Hindlimb muscle (tissue), 1 donor: ENCODE results near the gene LZIC. TPM values are rescaled to one million over a fixed set of nuclear protein-coding genes. Genes with fewer than 3 reads are reported as not detected.
A peak's percentile ranks its signal among the peaks of the same experiment; 100 is the strongest.

Source experiments
- DNase-seq: peaks from one replicate; pipeline ENCODE4 v3.0.0-alpha.2; 2013
- polyA plus RNA-seq: library from polyadenylated mRNA; unstranded; fragments of 120-200 nt; gene quantifications from one replicate; pipeline ENCODE4 v1.2.1, GENCODE V29; 2013; ENCODE audit not compliant: insufficient read length

LZIC gene
- polyA plus RNA-seq, 1 donor: 53.9 TPM

- no peak for DNase-seq
Observed at GRCh38 chr1:9910076-9910422, 33.1 kb downstream of the LZIC start, which contains the start of gene CTNNBIP1. Gene CTNNBIP1, minus strand, starts transcription at chr1:9910269. Its CDS starts 38,205 bp downstream, at chr1:9872064.

GRCh38 chr1:9909234-9910046 lies 33.8 kb downstream of the LZIC start:
- DNase-seq: no peak

DNA sequence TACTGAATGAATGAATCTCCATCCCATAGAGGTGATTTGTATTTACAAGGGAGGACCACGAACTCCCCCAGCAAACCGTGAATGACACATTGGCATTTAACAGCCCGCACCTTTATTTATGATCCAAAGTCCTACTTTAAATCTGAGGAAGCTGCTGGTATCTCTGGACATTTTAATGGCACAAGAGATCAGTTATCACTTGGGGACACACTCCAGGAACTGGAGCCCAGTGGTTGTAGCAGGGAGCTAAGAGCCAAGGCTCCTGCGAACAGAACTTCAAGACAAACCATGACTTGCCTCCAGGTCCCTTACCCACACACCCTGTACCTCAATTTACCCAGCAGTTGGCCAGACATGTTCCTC lies 34.3 kb downstream of the LZIC start:
- DNase-seq: no peak

GRCh38 chr1:9907441-9907840 lies 35.8 kb downstream of the LZIC start:
- no peak for DNase-seq

DNA sequence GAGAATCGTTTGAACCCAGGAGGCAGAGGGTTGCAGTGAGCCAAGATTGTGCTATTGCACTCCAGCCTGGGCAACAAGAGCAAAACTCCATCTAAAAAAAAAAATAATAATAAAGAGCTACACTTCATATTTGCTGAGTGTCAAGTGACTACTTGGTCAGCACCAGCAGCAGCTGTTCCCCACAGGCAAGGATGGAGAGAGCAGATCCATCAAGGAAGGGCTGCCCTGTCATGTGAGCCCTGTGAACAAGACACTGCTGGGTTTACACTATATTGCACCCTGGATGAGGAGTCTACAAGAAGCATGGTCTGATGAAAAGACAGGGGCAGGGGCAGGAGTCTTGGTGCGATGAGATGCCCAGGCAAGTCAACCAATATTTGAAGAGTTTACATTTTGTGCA lies 36.7 kb downstream of the LZIC start:
- DNase-seq: no peak

GRCh38 chr1:9905010-9905409 lies 38.2 kb downstream of the LZIC start:
- no peak for DNase-seq

- DNase-seq: no peak
Observed at GRCh38 chr1:9904596-9904995, 38.6 kb downstream of the LZIC start.

- DNase-seq: no peak
Observed at GRCh38 chr1:9903801-9904527, 39.2 kb downstream of the LZIC start.

GRCh38 chr1:9902060-9902452 lies 41.1 kb downstream of the LZIC start:
- DNase-seq: no peak

GRCh38 chr1:9901148-9902059 lies 41.8 kb downstream of the LZIC start:
- DNase-seq: no peak

- DNase-seq: no peak
Observed at GRCh38 chr1:9900142-9901043, 42.8 kb downstream of the LZIC start.

- no peak for DNase-seq
Observed at GRCh38 chr1:9894115-9894514, 49.1 kb downstream of the LZIC start.

DNA sequence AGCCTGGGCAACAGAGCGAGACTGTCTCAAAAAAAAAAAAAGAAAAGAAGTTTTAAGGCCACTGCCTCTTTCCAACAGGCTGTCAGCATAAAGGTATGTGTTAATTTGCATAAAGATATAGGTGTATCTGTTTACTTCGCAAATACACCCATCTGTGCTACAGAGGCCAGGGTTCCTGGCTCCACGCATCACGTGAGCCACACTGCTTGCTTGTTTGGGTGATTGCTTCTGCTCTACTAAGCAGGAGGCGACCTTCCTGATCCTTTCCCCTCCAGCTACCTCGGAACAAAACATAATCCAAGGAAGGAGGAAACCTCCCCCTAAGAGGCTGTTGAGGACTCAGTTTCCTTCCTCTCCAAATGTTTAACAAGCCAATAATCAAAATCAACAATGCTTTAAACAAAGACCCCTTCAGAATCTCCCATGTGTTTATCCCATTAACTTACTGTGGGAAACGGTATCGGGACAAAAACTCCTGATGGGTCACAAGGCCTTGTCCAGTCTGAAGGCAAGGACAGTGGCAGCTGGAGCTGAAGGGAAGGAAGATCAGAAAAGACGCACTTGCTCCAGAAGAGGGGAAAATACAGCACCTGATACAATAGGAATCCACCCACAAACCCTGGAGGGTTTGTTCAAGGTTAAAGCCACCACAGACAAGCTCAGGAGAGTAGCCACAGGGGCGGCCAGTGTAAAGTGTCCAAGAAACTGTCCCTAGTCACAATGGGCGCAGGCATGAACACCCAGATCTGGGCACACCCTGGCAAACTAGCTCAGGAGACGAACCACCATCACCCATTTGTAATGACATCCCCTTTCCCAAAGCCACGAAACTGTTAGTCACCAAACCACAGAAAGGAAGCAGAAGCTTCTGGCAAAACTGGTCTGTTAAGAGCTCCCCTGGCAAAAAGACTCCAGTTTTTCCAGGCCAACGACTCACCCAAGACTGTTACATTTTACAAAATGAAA lies 50.3 kb downstream of the LZIC start:
- no peak for DNase-seq

DNA sequence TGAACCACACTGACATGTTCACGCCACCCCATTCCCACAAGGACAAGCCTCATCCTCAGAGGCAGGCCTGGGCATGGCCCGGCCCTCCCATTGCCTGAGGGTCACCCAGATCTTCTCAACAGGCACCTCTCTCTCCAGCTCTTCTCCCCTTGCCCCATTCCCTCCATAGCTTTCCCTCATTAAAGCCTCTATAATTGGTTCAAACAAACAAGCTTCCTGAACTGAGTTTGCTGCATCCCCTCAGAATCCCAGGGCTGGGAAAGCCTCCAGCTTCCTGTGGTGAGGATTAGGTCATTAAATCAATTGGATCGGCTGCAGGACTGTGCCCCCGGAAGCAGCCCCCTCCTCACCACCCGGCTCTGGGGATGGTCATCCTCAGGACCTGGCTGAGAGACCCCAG lies 52.0 kb downstream of the LZIC start:
- no peak for DNase-seq

GRCh38 chr1:9890224-9890731 lies 52.9 kb downstream of the LZIC start:
- peak; percentile 38 for DNase-seq

GRCh38 chr1:9889411-9889810 lies 53.8 kb downstream of the LZIC start:
- DNase-seq: no peak

- no peak for DNase-seq
Observed at GRCh38 chr1:9888886-9889285, 54.3 kb downstream of the LZIC start.

GRCh38 chr1:9887070-9887469 lies 56.1 kb downstream of the LZIC start:
- DNase-seq: no peak

GRCh38 chr1:9886092-9886742 lies 57.0 kb downstream of the LZIC start:
- no peak for DNase-seq

GRCh38 chr1:9884805-9885204 lies 58.4 kb downstream of the LZIC start:
- no peak for DNase-seq
